Activated CD4-positive, alpha-beta T cell treated with anti-CD3 and anti-CD28 coated beads, Interleukin-10, Interleukin-2, amounts not matched to agents 100 ng/mL and 50 ng/mL, durations not matched to agents 16 hours and 8 hours (primary cell): ENCODE data around the gene MYO3B.
"Not testable (repeated sequence)": the region's sequence is repeated elsewhere in the genome, so short reads cannot be mapped to it uniquely, and the experiment has no call there.

Experiments
- DNase-seq: peaks from one replicate; pipeline ENCODE4 v3.0.0-alpha.2; 2020

The MYO3B gene

GRCh38 chr2:170582313-170582712, 404.4 kb downstream of the MYO3B start:
- DNase-seq, result no peak

GRCh38 chr2:170582751-170583463, 405.0 kb downstream of the MYO3B start:
- DNase-seq, result no peak

GRCh38 chr2:170585067-170585466, 407.1 kb downstream of the MYO3B start:
- DNase-seq, result no peak

GRCh38 chr2:170586571-170587095, 408.7 kb downstream of the MYO3B start:
- no peak for DNase-seq

GRCh38 chr2:170587117-170587516, 409.2 kb downstream of the MYO3B start:
- no peak for DNase-seq

- DNase-seq, result no peak
These were observed 410.0 kb downstream of the MYO3B start for GRCh38 chr2:170587922-170588321.

- no peak for DNase-seq
These were observed 410.8 kb downstream of the MYO3B start for GRCh38 chr2:170588729-170589128.

GRCh38 chr2:170596576-170596975, 418.6 kb downstream of the MYO3B start:
- DNase-seq, result no peak

- DNase-seq, result no peak
These were observed 420.1 kb downstream of the MYO3B start for GRCh38 chr2:170598067-170598395.

GRCh38 chr2:170601489-170601888, 423.5 kb downstream of the MYO3B start:
- DNase-seq, result no peak

GRCh38 chr2:170605862-170606261, 427.9 kb downstream of the MYO3B start:
- DNase-seq, result no peak

- no peak for DNase-seq
These were observed 429.2 kb downstream of the MYO3B start for GRCh38 chr2:170607171-170607570.

GRCh38 chr2:170610615-170611014, 432.7 kb downstream of the MYO3B start:
- no peak for DNase-seq

- DNase-seq, result not testable (repeated sequence)
These were observed 441.0 kb downstream of the MYO3B start for GRCh38 chr2:170618948-170619347.

- DNase-seq, result not testable (repeated sequence)
These were observed 457.1 kb downstream of the MYO3B start for GRCh38 chr2:170635094-170635493.

- DNase-seq, result no peak
These were observed 461.7 kb downstream of the MYO3B start for GRCh38 chr2:170639635-170640034.

GRCh38 chr2:170641961-170642360, 464.0 kb downstream of the MYO3B start:
- no peak for DNase-seq

GRCh38 chr2:170643346-170643745, 465.4 kb downstream of the MYO3B start:
- no peak for DNase-seq

- no peak for DNase-seq
These were observed 469.9 kb downstream of the MYO3B start for GRCh38 chr2:170647741-170648436.

- peak; percentile 9 for DNase-seq
These were observed 473.8 kb downstream of the MYO3B start for GRCh38 chr2:170651624-170652325.

- DNase-seq, result no peak
These were observed 474.9 kb downstream of the MYO3B start for GRCh38 chr2:170652637-170653417.

- DNase-seq, result no peak
These were observed 478.7 kb downstream of the MYO3B start for GRCh38 chr2:170656669-170657068.

- DNase-seq, result no peak
These were observed 482.5 kb downstream of the MYO3B start for GRCh38 chr2:170660409-170660808.
